ENCODE results near the gene CFAP44.
"Not testable (repeated sequence)": the region's sequence is repeated elsewhere in the genome, so short reads cannot be mapped to it uniquely, and the experiment has no call there.

Gene CFAP44

GRCh38 chr3:113441051-113441770 is at the start of gene CFAP44:
TSS of gene CFAP44 (minus strand) at chr3:113441493. CDS start at chr3:113433664, 7,829 bp downstream.
- peak; percentile 69 for DNase-seq
- peaks cover 6% of the 10 kb centered on the region for H3K4me1 Mint-ChIP-seq (ENCODE audit: low read depth)
- peaks cover 39% of the 10 kb centered on the region for H3K36me3 Mint-ChIP-seq (ENCODE audit: low read depth)
- H3K27ac Mint-ChIP-seq = no peak within 1 kb of the TSS
- H3K4me3 Mint-ChIP-seq = peak within 1 kb of the TSS; percentile 45
- no peaks in the 10 kb centered on the region for H3K27me3 Mint-ChIP-seq
- H3K9me3 Mint-ChIP-seq = no peaks in the 10 kb centered on the region

- H3K9me3 Mint-ChIP-seq = peaks cover 14% of the 10 kb centered on the region
- no peak overlapping the region for H3K27ac Mint-ChIP-seq
- no peaks in the 10 kb centered on the region for H3K27me3 Mint-ChIP-seq
- H3K4me3 Mint-ChIP-seq = no peak overlapping the region
- peaks cover 47% of the 10 kb centered on the region for H3K36me3 Mint-ChIP-seq (ENCODE audit: low read depth)
- H3K4me1 Mint-ChIP-seq (ENCODE audit: low read depth) = peaks cover 6% of the 10 kb centered on the region
- DNase-seq = no peak
Measured at GRCh38 chr3:113485161-113485609, 43.9 kb upstream of the CFAP44 start.

- no peak overlapping the region for H3K4me3 Mint-ChIP-seq
- H3K9me3 Mint-ChIP-seq = no peaks in the 10 kb centered on the region
- no peak overlapping the region for H3K27ac Mint-ChIP-seq
- peaks cover 3% of the 10 kb centered on the region for H3K4me1 Mint-ChIP-seq (ENCODE audit: low read depth)
- H3K36me3 Mint-ChIP-seq (ENCODE audit: low read depth) = peaks cover 70% of the 10 kb centered on the region
- no peaks in the 10 kb centered on the region for H3K27me3 Mint-ChIP-seq
- no peak for DNase-seq
Measured at GRCh38 chr3:113468539-113468938, 27.2 kb upstream of the CFAP44 start.

GRCh38 chr3:113461488-113461887 is 20.2 kb upstream of the CFAP44 start:
- H3K27me3 Mint-ChIP-seq = no peaks in the 10 kb centered on the region
- H3K4me1 Mint-ChIP-seq (ENCODE audit: low read depth) = no peaks in the 10 kb centered on the region
- H3K4me3 Mint-ChIP-seq = no peak overlapping the region
- H3K36me3 Mint-ChIP-seq (ENCODE audit: low read depth) = peaks cover 85% of the 10 kb centered on the region
- H3K27ac Mint-ChIP-seq = no peak overlapping the region
- DNase-seq = no peak
- H3K9me3 Mint-ChIP-seq = no peaks in the 10 kb centered on the region

GRCh38 chr3:113458554-113458953 is 17.3 kb upstream of the CFAP44 start:
- DNase-seq; H3K27ac Mint-ChIP-seq; H3K4me3 Mint-ChIP-seq; H3K4me1 Mint-ChIP-seq (ENCODE audit: low read depth); H3K9me3 Mint-ChIP-seq; H3K27me3 Mint-ChIP-seq: not testable (repeated sequence)
- H3K36me3 Mint-ChIP-seq (ENCODE audit: low read depth) = peaks cover 80% of the 10 kb centered on the region

- Mint-ChIP-seq H3K4me3 (no peak overlapping the region), H3K36me3 (ENCODE audit: low read depth) (peaks cover 80% of the 10 kb centered on the region), H3K27me3 (no peaks in the 10 kb centered on the region), H3K9me3 (no peaks in the 10 kb centered on the region), H3K27ac (no peak overlapping the region), H3K4me1 (ENCODE audit: low read depth) (peaks cover 4% of the 10 kb centered on the region)
- DNase-seq = no peak
Measured at GRCh38 chr3:113455446-113455845, 14.2 kb upstream of the CFAP44 start.

GRCh38 chr3:113454630-113455029 is 13.3 kb upstream of the CFAP44 start:
- Mint-ChIP-seq H3K36me3 (ENCODE audit: low read depth) (peaks cover 79% of the 10 kb centered on the region), H3K27me3 (no peaks in the 10 kb centered on the region), H3K27ac (no peak overlapping the region), H3K4me3 (no peak overlapping the region), H3K4me1 (ENCODE audit: low read depth) (peaks cover 4% of the 10 kb centered on the region), H3K9me3 (no peaks in the 10 kb centered on the region)
- no peak for DNase-seq

- H3K9me3 Mint-ChIP-seq = no peaks in the 10 kb centered on the region
- no peak overlapping the region for H3K4me3 Mint-ChIP-seq
- no peak overlapping the region for H3K27ac Mint-ChIP-seq
- H3K27me3 Mint-ChIP-seq = no peaks in the 10 kb centered on the region
- peaks cover 79% of the 10 kb centered on the region for H3K36me3 Mint-ChIP-seq (ENCODE audit: low read depth)
- DNase-seq = no peak
- H3K4me1 Mint-ChIP-seq (ENCODE audit: low read depth) = peaks cover 4% of the 10 kb centered on the region
Measured at GRCh38 chr3:113454057-113454456, 12.8 kb upstream of the CFAP44 start.

- H3K27me3 Mint-ChIP-seq = no peaks in the 10 kb centered on the region
- H3K27ac Mint-ChIP-seq = no peak overlapping the region
- no peak for DNase-seq
- peaks cover 73% of the 10 kb centered on the region for H3K36me3 Mint-ChIP-seq (ENCODE audit: low read depth)
- no peaks in the 10 kb centered on the region for H3K9me3 Mint-ChIP-seq
- H3K4me3 Mint-ChIP-seq = no peak overlapping the region
- H3K4me1 Mint-ChIP-seq (ENCODE audit: low read depth) = peaks cover 4% of the 10 kb centered on the region
Measured at GRCh38 chr3:113450911-113451310, 9.6 kb upstream of the CFAP44 start.

GRCh38 chr3:113439606-113440005 is 1.7 kb downstream of the CFAP44 start:
- no peak overlapping the region for H3K4me3 Mint-ChIP-seq
- H3K36me3 Mint-ChIP-seq (ENCODE audit: low read depth) = peaks cover 28% of the 10 kb centered on the region
- no peak for DNase-seq
- H3K9me3 Mint-ChIP-seq = no peaks in the 10 kb centered on the region
- H3K4me1 Mint-ChIP-seq (ENCODE audit: low read depth) = peaks cover 6% of the 10 kb centered on the region
- no peaks in the 10 kb centered on the region for H3K27me3 Mint-ChIP-seq
- H3K27ac Mint-ChIP-seq = no peak overlapping the region

- Mint-ChIP-seq H3K36me3 (ENCODE audit: low read depth) (peaks cover 20% of the 10 kb centered on the region), H3K4me1 (ENCODE audit: low read depth) (peaks cover 6% of the 10 kb centered on the region), H3K27ac (no peak overlapping the region), H3K27me3 (no peaks in the 10 kb centered on the region), H3K4me3 (no peak overlapping the region), H3K9me3 (no peaks in the 10 kb centered on the region)
- no peak for DNase-seq
Measured at GRCh38 chr3:113438224-113438623, 3.1 kb downstream of the CFAP44 start.

GRCh38 chr3:113437411-113437810 is 3.9 kb downstream of the CFAP44 start:
- Mint-ChIP-seq H3K27ac (no peak overlapping the region), H3K4me1 (ENCODE audit: low read depth) (peaks cover 6% of the 10 kb centered on the region), H3K4me3 (no peak overlapping the region), H3K27me3 (no peaks in the 10 kb centered on the region), H3K9me3 (no peaks in the 10 kb centered on the region), H3K36me3 (ENCODE audit: low read depth) (peaks cover 24% of the 10 kb centered on the region)
- DNase-seq = no peak

GRCh38 chr3:113436809-113437208 is 4.5 kb downstream of the CFAP44 start:
- Mint-ChIP-seq H3K36me3 (ENCODE audit: low read depth) (peaks cover 28% of the 10 kb centered on the region), H3K4me3 (no peak overlapping the region), H3K27ac (no peak overlapping the region), H3K4me1 (ENCODE audit: low read depth) (peaks cover 5% of the 10 kb centered on the region), H3K9me3 (no peaks in the 10 kb centered on the region), H3K27me3 (no peaks in the 10 kb centered on the region)
- no peak for DNase-seq

- H3K27me3 Mint-ChIP-seq = no peaks in the 10 kb centered on the region
- H3K4me3 Mint-ChIP-seq = no peak overlapping the region
- DNase-seq = no peak
- peaks cover 2% of the 10 kb centered on the region for H3K4me1 Mint-ChIP-seq (ENCODE audit: low read depth)
- H3K27ac Mint-ChIP-seq = no peak overlapping the region
- H3K9me3 Mint-ChIP-seq = peaks cover 11% of the 10 kb centered on the region
- peaks cover 59% of the 10 kb centered on the region for H3K36me3 Mint-ChIP-seq (ENCODE audit: low read depth)
Measured at GRCh38 chr3:113431811-113432210, 9.5 kb downstream of the CFAP44 start.

GRCh38 chr3:113428581-113428980 is 12.7 kb downstream of the CFAP44 start:
- Mint-ChIP-seq H3K36me3 (ENCODE audit: low read depth) (peaks cover 90% of the 10 kb centered on the region), H3K27me3 (no peaks in the 10 kb centered on the region), H3K9me3 (peaks cover 29% of the 10 kb centered on the region), H3K4me3 (no peak overlapping the region), H3K27ac (no peak overlapping the region), H3K4me1 (ENCODE audit: low read depth) (no peaks in the 10 kb centered on the region)
- no peak for DNase-seq
